Smooth muscle cell (in vitro differentiated cells): ENCODE measurements around the gene RIMS1. TPM values are rescaled to one million over a fixed set of nuclear protein-coding genes. Genes with fewer than 3 reads are reported as not detected.
A peak's percentile ranks its signal among the peaks of the same experiment; 100 is the strongest.

Experiments
- DNase-seq: peaks from one replicate; lab custom pipeline; 2025; ENCODE audit not compliant: unreplicated experiment; lab: John Stamatoyannopoulos, UW
- H2AFZ ChIP-seq: fragments of 200-600 bp; sonication (generic); 2 replicates; pipeline ENCODE4 v1.6.0; 2016; ENCODE audit warnings: antibody characterized with exemption, low read depth, mild to moderate bottlenecking
- H3F3A ChIP-seq: fragments of 200-600 bp; sonication (generic); 2 replicates; pipeline ENCODE4 v1.6.0; 2017; ENCODE audit warnings: antibody characterized with exemption, low read depth
- H3K27ac ChIP-seq: fragments of 200-600 bp; sonication (generic); 2 replicates; pipeline ENCODE4 v1.5.1; 2016; ENCODE audit warnings: low read depth, mild to moderate bottlenecking
- H3K27me3 ChIP-seq: fragments of 200-600 bp; sonication (generic); 2 replicates; pipeline ENCODE4 v1.6.1; 2016; ENCODE audit warnings: low read depth, mild to moderate bottlenecking
- H3K36me3 ChIP-seq: fragments of 200-600 bp; sonication (generic); 2 replicates; pipeline ENCODE4 v1.5.1; 2016; ENCODE audit warnings: low read depth
- H3K4me1 ChIP-seq: fragments of 200-600 bp; sonication (generic); 2 replicates; pipeline ENCODE4 v1.5.1; 2016; ENCODE audit warnings: low read depth
- H3K4me2 ChIP-seq: fragments of 200-600 bp; sonication (generic); 2 replicates; pipeline ENCODE4 v1.6.0; 2016; ENCODE audit warnings: mild to moderate bottlenecking
- H3K4me3 ChIP-seq: fragments of 200-600 bp; sonication (generic); 2 replicates; pipeline ENCODE4 v1.5.1; 2016; ENCODE audit warnings: mild to moderate bottlenecking
- H3K79me2 ChIP-seq: fragments of 200-600 bp; sonication (generic); 2 replicates; pipeline ENCODE4 v1.6.0; 2016; ENCODE audit warnings: low read depth, mild to moderate bottlenecking
- H3K9ac ChIP-seq: fragments of 200-600 bp; sonication (generic); 2 replicates; pipeline ENCODE4 v1.6.0; 2016; ENCODE audit warnings: low read depth
- H3K9me3 ChIP-seq: fragments of 200-600 bp; sonication (generic); replicated peaks from 2 replicates; pipeline ENCODE4 v1.5.1; 2016; ENCODE audit warnings: low read depth
- H4K20me1 ChIP-seq: fragments of 200-600 bp; sonication (generic); 2 replicates; pipeline ENCODE4 v1.6.0; 2016; ENCODE audit warnings: low read depth
- WGBS: methylation state at CpG from one replicate; pipeline ENCODE4 v1.1.7; 2016; ENCODE audit warnings: low lambda C conversion rate; 5-methylcytosine and 5-hydroxymethylcytosine counted together
- polyA plus RNA-seq: library from polyadenylated mRNA; unstranded; fragments of >200 nt; fragmentation: Nextera tagmentation; extraction: Ambion mirVana; gene quantifications from 2 replicates; pipeline ENCODE4 v1.2.1, GENCODE V29; 2016
- total RNA-seq: library from RNA; depleted of rRNA; stranded (reverse); fragments of >200 nt; gene quantifications from 2 replicates; pipeline ENCODE4 v1.2.3, GENCODE V29; 2014
- TF ChIP-seq, protein P1 (sequence below): fragments of 200-600 bp; sonication (generic); IDR thresholded peaks from 2 replicates; pipeline ENCODE4 v1.5.1; 2017; ENCODE audit warnings: borderline replicate concordance, mild to moderate bottlenecking, antibody characterized with exemption; ENCODE audit not compliant: insufficient read depth, poor library complexity, severe bottlenecking

Gene RIMS1
- total and polyA plus RNA-seq, 2 experiments from 2014 or later = 0.73 to 2.2 TPM

DNA sequence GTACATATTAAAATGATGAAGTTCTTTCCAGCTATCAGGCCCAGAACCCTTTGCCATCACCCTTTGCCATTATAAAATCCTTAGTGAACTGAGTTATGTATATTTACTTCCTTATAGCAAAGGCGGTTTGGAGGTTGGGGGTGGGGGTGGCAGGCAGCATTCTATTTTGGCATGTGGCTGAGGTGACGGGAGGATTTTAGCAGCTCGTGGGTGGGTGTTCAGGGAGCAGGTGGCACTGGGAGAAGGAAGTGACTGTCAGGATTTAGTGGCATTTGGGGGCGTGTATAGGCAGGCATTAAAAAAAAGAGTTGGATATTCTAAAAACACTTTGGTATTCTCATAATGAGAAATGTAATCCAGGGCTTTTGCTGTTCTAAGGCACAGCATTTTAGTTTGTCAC, 150.7 kb downstream of the RIMS1 start:
- TF ChIP-seq, protein P1, sequence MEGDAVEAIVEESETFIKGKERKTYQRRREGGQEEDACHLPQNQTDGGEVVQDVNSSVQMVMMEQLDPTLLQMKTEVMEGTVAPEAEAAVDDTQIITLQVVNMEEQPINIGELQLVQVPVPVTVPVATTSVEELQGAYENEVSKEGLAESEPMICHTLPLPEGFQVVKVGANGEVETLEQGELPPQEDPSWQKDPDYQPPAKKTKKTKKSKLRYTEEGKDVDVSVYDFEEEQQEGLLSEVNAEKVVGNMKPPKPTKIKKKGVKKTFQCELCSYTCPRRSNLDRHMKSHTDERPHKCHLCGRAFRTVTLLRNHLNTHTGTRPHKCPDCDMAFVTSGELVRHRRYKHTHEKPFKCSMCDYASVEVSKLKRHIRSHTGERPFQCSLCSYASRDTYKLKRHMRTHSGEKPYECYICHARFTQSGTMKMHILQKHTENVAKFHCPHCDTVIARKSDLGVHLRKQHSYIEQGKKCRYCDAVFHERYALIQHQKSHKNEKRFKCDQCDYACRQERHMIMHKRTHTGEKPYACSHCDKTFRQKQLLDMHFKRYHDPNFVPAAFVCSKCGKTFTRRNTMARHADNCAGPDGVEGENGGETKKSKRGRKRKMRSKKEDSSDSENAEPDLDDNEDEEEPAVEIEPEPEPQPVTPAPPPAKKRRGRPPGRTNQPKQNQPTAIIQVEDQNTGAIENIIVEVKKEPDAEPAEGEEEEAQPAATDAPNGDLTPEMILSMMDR = no peak
- no peaks in the 10 kb centered on the region for H3K36me3 ChIP-seq
- H3K27ac ChIP-seq = no peak overlapping the region
- H3K9ac ChIP-seq = no peak overlapping the region
- no peak overlapping the region for H3K4me3 ChIP-seq
- H3F3A ChIP-seq = no peaks in the 10 kb centered on the region
- H3K4me2 ChIP-seq = no peak overlapping the region
- no peaks in the 10 kb centered on the region for H4K20me1 ChIP-seq
- no peak for DNase-seq
- H3K27me3 ChIP-seq = no peaks in the 10 kb centered on the region
- no peak overlapping the region for H2AFZ ChIP-seq
- H3K79me2 ChIP-seq = no peaks in the 10 kb centered on the region
- H3K9me3 ChIP-seq = no peaks in the 10 kb centered on the region
- 75% methylated on average over 4 of the region's 4 CpGs for WGBS
- H3K4me1 ChIP-seq = peaks cover 3% of the 10 kb centered on the region

DNA sequence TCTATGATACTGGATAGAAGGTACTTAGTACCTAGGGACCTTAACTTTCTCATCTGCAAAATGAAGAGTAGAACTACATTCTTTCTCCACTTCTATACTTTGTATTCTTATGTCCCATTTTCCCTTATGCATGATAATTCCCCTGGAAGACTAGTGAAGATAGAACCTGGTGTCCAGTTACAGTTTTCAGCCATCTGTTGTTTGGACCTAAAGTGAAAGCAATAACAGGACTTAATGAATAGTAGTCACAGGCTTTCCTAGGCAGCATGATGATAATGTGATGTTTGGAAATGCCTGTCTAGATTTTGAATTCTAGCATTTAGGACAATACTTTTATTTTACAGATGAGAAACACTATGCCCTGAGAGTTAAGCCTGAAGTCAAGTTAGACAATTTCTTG, 153.8 kb downstream of the RIMS1 start:
- Histone ChIP-seq H3F3A (no peaks in the 10 kb centered on the region), H3K4me3 (no peak overlapping the region), H3K27me3 (no peaks in the 10 kb centered on the region), H3K9ac (no peak overlapping the region), H3K9me3 (no peaks in the 10 kb centered on the region), H3K4me1 (no peaks in the 10 kb centered on the region), H2AFZ (no peak overlapping the region), H3K36me3 (no peaks in the 10 kb centered on the region), H3K27ac (no peak overlapping the region), H3K79me2 (no peaks in the 10 kb centered on the region), H4K20me1 (no peaks in the 10 kb centered on the region), H3K4me2 (peak overlapping the region; percentile 37)
- TF ChIP-seq, protein P1 = no peak
- no peak for DNase-seq

DNA sequence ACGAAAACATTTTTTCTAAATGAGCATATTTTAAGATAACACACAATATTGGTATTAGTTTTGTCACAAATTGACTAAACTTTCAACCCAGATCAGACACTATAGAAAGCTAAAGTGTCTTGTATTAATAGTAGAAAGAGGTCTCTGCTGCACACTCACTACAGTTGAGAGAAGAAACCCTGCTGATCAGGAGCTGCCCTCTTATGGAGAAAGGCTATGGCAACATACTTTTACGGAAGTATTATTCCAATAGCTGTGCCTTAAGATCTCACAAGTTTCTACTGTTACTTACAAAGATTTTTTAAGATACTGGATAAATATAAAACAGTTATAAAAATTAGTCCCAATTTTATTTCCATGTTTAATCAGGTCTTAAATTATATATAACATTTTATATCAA, 155.7 kb downstream of the RIMS1 start:
- Histone ChIP-seq H3K27ac (no peak overlapping the region), H3K36me3 (no peaks in the 10 kb centered on the region), H3K79me2 (no peaks in the 10 kb centered on the region), H3K4me1 (no peaks in the 10 kb centered on the region), H3K27me3 (no peaks in the 10 kb centered on the region), H3K9me3 (no peaks in the 10 kb centered on the region), H3K4me2 (no peak overlapping the region), H2AFZ (peak overlapping the region; percentile 47), H3F3A (no peaks in the 10 kb centered on the region), H4K20me1 (no peaks in the 10 kb centered on the region), H3K4me3 (no peak overlapping the region), H3K9ac (no peak overlapping the region)
- WGBS = 82% methylated on average over 2 of the region's 2 CpGs
- TF ChIP-seq, protein P1 = no peak
- no peak for DNase-seq

DNA sequence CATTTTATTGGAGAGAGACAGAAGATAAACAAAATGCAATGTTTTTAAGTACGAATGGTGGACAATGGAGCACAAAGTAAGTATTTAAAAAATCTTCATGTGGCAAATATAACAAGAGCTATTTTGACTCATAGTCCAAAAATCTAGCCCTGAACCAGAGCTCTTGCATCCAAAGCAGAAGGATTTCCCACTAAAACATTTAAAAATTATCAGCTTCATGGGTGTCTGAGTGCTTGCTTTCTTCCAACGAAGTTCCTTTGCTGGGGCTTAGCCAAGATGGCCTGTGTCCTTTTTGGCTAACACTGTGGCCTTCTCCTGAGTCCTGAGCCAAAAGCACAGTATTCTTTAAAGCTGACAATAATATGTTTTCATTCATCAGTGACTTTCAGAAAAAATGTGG, 161.7 kb downstream of the RIMS1 start:
- Histone ChIP-seq H3K36me3 (no peaks in the 10 kb centered on the region), H2AFZ (no peak overlapping the region), H3K27ac (peak overlapping the region; percentile 5), H3K4me3 (no peak overlapping the region), H3K9me3 (no peaks in the 10 kb centered on the region), H3K27me3 (no peaks in the 10 kb centered on the region), H4K20me1 (no peaks in the 10 kb centered on the region), H3K4me1 (no peaks in the 10 kb centered on the region), H3K4me2 (peak overlapping the region; percentile 28), H3K9ac (no peak overlapping the region), H3F3A (no peaks in the 10 kb centered on the region), H3K79me2 (no peaks in the 10 kb centered on the region)
- DNase-seq = no peak
- 30% methylated on average over 2 of the region's 2 CpGs for whole genome bisulfite sequencing
- TF ChIP-seq, protein P1 = no peak
